CD14-positive monocyte (primary cell): ENCODE measurements around the gene MACROD2. TPM values are rescaled to one million over a fixed set of nuclear protein-coding genes. Genes with fewer than 3 reads are reported as not detected.

Source experiments
- DNase-seq, 3 donors: peaks; one replicate each; pipeline ENCODE4 v3.0.0-alpha.2; 2011 to 2022
- H2AFZ ChIP-seq: 2 replicates; pipeline ENCODE4 v1.6.0; 2012; ENCODE audit warnings: mild to moderate bottlenecking, low read depth, low read length, inconsistent platforms; ENCODE audit not compliant: insufficient read depth, poor library complexity, severe bottlenecking
- H3K27ac ChIP-seq, 2 donors: 1 replicate in 1 of 2; 2 replicates in 1 of 2; pipeline ENCODE4 v1.5.1; 2012 to 2013; ENCODE audit warnings: low read length in 2 of 2, control low read depth in 1 of 2, inconsistent platforms in 1 of 2, low read depth in 1 of 2, mild to moderate bottlenecking in 1 of 2
- H3K27me3 ChIP-seq, 2 donors: one replicate each; pipeline versions ENCODE4 v1.6.0 to v1.6.1; 2011 to 2013; ENCODE audit warnings: low read length in 2 of 2; ENCODE audit not compliant: control insufficient read depth in 2 of 2, insufficient read depth in 2 of 2
- H3K36me3 ChIP-seq, 2 donors: replicated peaks in 1 of 2; 1 replicate in 1 of 2; 2 replicates in 1 of 2; pipeline versions ENCODE4 v1.5.1 to v1.6.1; 2012 to 2013; ENCODE audit warnings: low read length in 2 of 2, control low read depth in 1 of 2, inconsistent platforms in 1 of 2, mild to moderate bottlenecking in 1 of 2; ENCODE audit not compliant: insufficient read depth in 2 of 2, control insufficient read depth in 1 of 2
- H3K4me1 ChIP-seq, 2 donors: 1 replicate in 1 of 2; 2 replicates in 1 of 2; pipeline versions ENCODE4 v1.5.1 to v1.6.1; 2012 to 2013; ENCODE audit warnings: low read length in 2 of 2, control low read depth in 1 of 2, inconsistent platforms in 1 of 2, mild to moderate bottlenecking in 1 of 2, moderate library complexity in 1 of 2; ENCODE audit not compliant: insufficient read depth in 2 of 2, control insufficient read depth in 1 of 2
- H3K4me2 ChIP-seq: replicated peaks from 2 replicates; pipeline ENCODE3; 2012; ENCODE audit warnings: low read length, moderate library complexity, mild to moderate bottlenecking; ENCODE audit not compliant: poor library complexity, severe bottlenecking; ENCODE audit errors: extremely low read depth
- H3K4me3 ChIP-seq, 3 experiments: fragments of 200-600 bp in 1 of 3; sonication (generic) in 1 of 3; replicated peaks in 1 of 3; 1 replicate in 2 of 3; 2 replicates in 1 of 3; pipeline ENCODE4 v1.5.1; 2011 to 2013; ENCODE audit warnings: low read length in 3 of 3, mild to moderate bottlenecking in 3 of 3, control low read depth in 2 of 3, low read depth in 2 of 3, inconsistent platforms in 1 of 3, moderate library complexity in 1 of 3
- H3K79me2 ChIP-seq: 2 replicates; pipeline ENCODE4 v1.6.0; 2012; ENCODE audit warnings: mild to moderate bottlenecking, control low read depth, inconsistent platforms, low read length, moderate library complexity; ENCODE audit not compliant: insufficient read depth
- H3K9ac ChIP-seq: 2 replicates; pipeline ENCODE4 v1.6.0; 2017; ENCODE audit warnings: low read length, mild to moderate bottlenecking; ENCODE audit not compliant: insufficient read depth, poor library complexity, severe bottlenecking
- H3K9me3 ChIP-seq, 2 donors: replicated peaks in 1 of 2; 1 replicate in 1 of 2; 2 replicates in 1 of 2; pipeline versions ENCODE4 v1.5.1 to v1.6.1; 2012 to 2013; ENCODE audit warnings: low read length in 2 of 2, control low read depth in 1 of 2; ENCODE audit not compliant: control insufficient read depth in 1 of 2, insufficient read depth in 1 of 2
- H4K20me1 ChIP-seq: 2 replicates; pipeline ENCODE4 v1.6.0; 2012; ENCODE audit warnings: mild to moderate bottlenecking, low read length, control low read depth, moderate library complexity; ENCODE audit not compliant: insufficient read depth
- H3K27ac Mint-ChIP-seq, 7 donors: one replicate each; pipeline ENCODE4 v1.8.0; 2020; ENCODE audit warnings: mild to moderate bottlenecking in 7 of 7, mixed read lengths in 7 of 7, moderate library complexity in 6 of 7, inconsistent platforms in 2 of 7
- H3K27me3 Mint-ChIP-seq, 3 donors: one replicate each; pipeline ENCODE4 v1.8.0; 2021 to 2022; ENCODE audit warnings: low read depth in 3 of 3, mild to moderate bottlenecking in 3 of 3, mixed read lengths in 3 of 3, moderate library complexity in 3 of 3, inconsistent platforms in 1 of 3
- H3K36me3 Mint-ChIP-seq, 2 donors: one replicate each; pipeline ENCODE4 v1.8.0; 2020; ENCODE audit warnings: mixed read lengths in 2 of 2, inconsistent platforms in 1 of 2, mild to moderate bottlenecking in 1 of 2
- H3K4me1 Mint-ChIP-seq: one replicate; pipeline ENCODE4 v1.8.0; 2020; ENCODE audit warnings: mild to moderate bottlenecking, mixed read lengths
- H3K4me3 Mint-ChIP-seq, 2 donors: one replicate each; pipeline ENCODE4 v1.8.0; 2020; ENCODE audit warnings: mild to moderate bottlenecking in 2 of 2, mixed read lengths in 2 of 2, moderate library complexity in 1 of 2
- H3K9me3 Mint-ChIP-seq, 7 donors: one replicate each; pipeline ENCODE4 v1.8.0; 2020 to 2022; ENCODE audit warnings: mixed read lengths in 7 of 7, mild to moderate bottlenecking in 6 of 7, moderate library complexity in 6 of 7, inconsistent platforms in 2 of 7
- WGBS: methylation state at CpG from one replicate; pipeline ENCODE4 v1.1.5; 2013; ENCODE audit warnings: missing lambda C conversion rate; ENCODE audit not compliant: insufficient coverage; 5-methylcytosine and 5-hydroxymethylcytosine counted together
- intact Hi-C, 2 donors: fragments of 100-400 bp; cut with micrococcal nuclease; formaldehyde crosslinking; loops; one replicate each; pipeline versions ENCODE4 v1.15.0 to v1.15.1; 2023
- polyA plus RNA-seq, 3 donors: library from polyadenylated mRNA; depleted of rRNA in 1 of 3; unstranded in 2 of 3; stranded (reverse) in 1 of 3; fragments of 300-500 nt in 2 of 3; fragments of >200 nt in 1 of 3; fragmentation: Illumina TruSeq in 2 of 3; gene quantifications; 1 replicate in 2 of 3; 2 replicates in 1 of 3; pipeline ENCODE4 v1.2.3, GENCODE V29; 2012 to 2021
- TF ChIP-seq, protein P1 (sequence below): fragments of 200-600 bp; IDR thresholded peaks from one replicate; pipeline ENCODE4 v1.8.0; 2022; ENCODE audit warnings: antibody characterized with exemption, mild to moderate bottlenecking

Gene MACROD2
- polyA plus RNA-seq, 3 donors: 0.23 TPM; not detected in 2

DNA sequence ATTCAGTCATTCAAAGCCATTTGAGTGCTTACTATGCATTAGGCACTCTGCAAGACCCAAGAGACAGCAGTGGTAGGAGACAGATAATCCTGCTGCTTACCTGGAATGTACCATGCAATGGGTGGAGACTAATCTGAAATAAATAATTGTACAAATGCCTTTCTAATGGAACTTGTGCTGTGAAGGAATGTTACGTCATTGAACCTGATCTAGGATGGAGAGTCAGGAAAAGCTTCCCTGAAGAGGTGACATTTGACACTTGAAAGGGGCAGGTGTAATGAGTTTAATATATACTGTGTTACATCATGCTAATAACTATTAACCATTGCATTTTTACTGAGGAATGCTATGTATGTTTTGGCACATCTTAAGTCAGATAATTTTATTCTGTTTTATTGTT, 833.1 kb downstream of the MACROD2 start:
- WGBS: no CpG with 5 or more reads among the region's 1 CpG
- H3K4me1 Mint-ChIP-seq: no peaks in the 10 kb centered on the region

GRCh38 chr20:14829906-14830305, 834.6 kb downstream of the MACROD2 start:
- no peak overlapping the region for H3K27ac Mint-ChIP-seq
- H3K9me3 ChIP-seq: no peaks in the 10 kb centered on the region
- H3K4me3 ChIP-seq: no peak overlapping the region
- H3K36me3 Mint-ChIP-seq: no peaks in the 10 kb centered on the region
- DNase-seq: no peak
- TF ChIP-seq, protein P1, sequence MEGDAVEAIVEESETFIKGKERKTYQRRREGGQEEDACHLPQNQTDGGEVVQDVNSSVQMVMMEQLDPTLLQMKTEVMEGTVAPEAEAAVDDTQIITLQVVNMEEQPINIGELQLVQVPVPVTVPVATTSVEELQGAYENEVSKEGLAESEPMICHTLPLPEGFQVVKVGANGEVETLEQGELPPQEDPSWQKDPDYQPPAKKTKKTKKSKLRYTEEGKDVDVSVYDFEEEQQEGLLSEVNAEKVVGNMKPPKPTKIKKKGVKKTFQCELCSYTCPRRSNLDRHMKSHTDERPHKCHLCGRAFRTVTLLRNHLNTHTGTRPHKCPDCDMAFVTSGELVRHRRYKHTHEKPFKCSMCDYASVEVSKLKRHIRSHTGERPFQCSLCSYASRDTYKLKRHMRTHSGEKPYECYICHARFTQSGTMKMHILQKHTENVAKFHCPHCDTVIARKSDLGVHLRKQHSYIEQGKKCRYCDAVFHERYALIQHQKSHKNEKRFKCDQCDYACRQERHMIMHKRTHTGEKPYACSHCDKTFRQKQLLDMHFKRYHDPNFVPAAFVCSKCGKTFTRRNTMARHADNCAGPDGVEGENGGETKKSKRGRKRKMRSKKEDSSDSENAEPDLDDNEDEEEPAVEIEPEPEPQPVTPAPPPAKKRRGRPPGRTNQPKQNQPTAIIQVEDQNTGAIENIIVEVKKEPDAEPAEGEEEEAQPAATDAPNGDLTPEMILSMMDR: no peak
- no peak overlapping the region for H3K9ac ChIP-seq
- WGBS: no CpG with 5 or more reads among the region's 1 CpG
- H3K4me3 Mint-ChIP-seq: no peak overlapping the region
- no peaks in the 10 kb centered on the region for H3K4me1 ChIP-seq
- no peak overlapping the region for H2AFZ ChIP-seq
- no peaks in the 10 kb centered on the region for H3K36me3 ChIP-seq
- no peaks in the 10 kb centered on the region for H4K20me1 ChIP-seq
- no peaks in the 10 kb centered on the region for H3K27me3 Mint-ChIP-seq
- peaks cover 0 to 8% (median 6%) of the 10 kb centered on the region in 7 donors for H3K9me3 Mint-ChIP-seq
- H3K4me1 Mint-ChIP-seq: no peaks in the 10 kb centered on the region
- H3K4me2 ChIP-seq: no peak overlapping the region
- no peaks in the 10 kb centered on the region for H3K27me3 ChIP-seq
- H3K79me2 ChIP-seq: no peaks in the 10 kb centered on the region
- no peak overlapping the region for H3K27ac ChIP-seq
- intact Hi-C loops: no loop called here

More for the DNA sequence above, 833.1 kb downstream of the MACROD2 start:
- TF ChIP-seq, protein P1: no peak
- H3K27ac Mint-ChIP-seq: no peak overlapping the region
- no peaks in the 10 kb centered on the region for H3K27me3 Mint-ChIP-seq
- Histone ChIP-seq H3K27me3 (no peaks in the 10 kb centered on the region), H3K36me3 (no peaks in the 10 kb centered on the region), H3K4me2 (no peak overlapping the region), H3K79me2 (no peaks in the 10 kb centered on the region), H3K27ac (no peak overlapping the region), H3K4me1 (no peaks in the 10 kb centered on the region), H2AFZ (no peak overlapping the region), H3K4me3 (no peak overlapping the region), H3K9ac (no peak overlapping the region), H3K9me3 (no peaks in the 10 kb centered on the region), H4K20me1 (no peaks in the 10 kb centered on the region)
- no peak overlapping the region for H3K4me3 Mint-ChIP-seq
- H3K9me3 Mint-ChIP-seq: peaks cover 0 to 8% (median 6%) of the 10 kb centered on the region in 7 donors
- DNase-seq: no peak
- no peaks in the 10 kb centered on the region for H3K36me3 Mint-ChIP-seq
- intact Hi-C loops: no loop called here
